Skeletal muscle satellite cell (primary cell): ENCODE data around the gene CALHM2.

Experiments used
- H3K27me3 ChIP-seq: 2 replicates; pipeline ENCODE4 v1.7.0; 2013; ENCODE audit warnings: low read length; ENCODE audit not compliant: control insufficient read depth, insufficient read depth
- H3K36me3 ChIP-seq: 2 replicates; pipeline ENCODE4 v1.7.0; 2013; ENCODE audit warnings: mild to moderate bottlenecking, control low read depth, low read length; ENCODE audit not compliant: insufficient read depth
- H3K4me1 ChIP-seq: 2 replicates; pipeline ENCODE4 v1.7.0; 2013; ENCODE audit warnings: low read length; ENCODE audit not compliant: control insufficient read depth, insufficient read depth
- H3K4me2 ChIP-seq: 2 replicates; pipeline ENCODE4 v1.7.0; 2013; ENCODE audit warnings: mild to moderate bottlenecking, low read length
- H3K4me3 ChIP-seq: 2 replicates; pipeline ENCODE4 v1.7.0; 2013; ENCODE audit warnings: low read length
- H3K9ac ChIP-seq: 2 replicates; pipeline ENCODE4 v1.7.0; 2013; ENCODE audit warnings: mild to moderate bottlenecking, low read depth, low read length, moderate library complexity
- H3K9me3 ChIP-seq: replicated peaks from 2 replicates; pipeline ENCODE4 v1.7.0; 2013; ENCODE audit warnings: mild to moderate bottlenecking, control low read depth, low read length

Gene CALHM2

DNA sequence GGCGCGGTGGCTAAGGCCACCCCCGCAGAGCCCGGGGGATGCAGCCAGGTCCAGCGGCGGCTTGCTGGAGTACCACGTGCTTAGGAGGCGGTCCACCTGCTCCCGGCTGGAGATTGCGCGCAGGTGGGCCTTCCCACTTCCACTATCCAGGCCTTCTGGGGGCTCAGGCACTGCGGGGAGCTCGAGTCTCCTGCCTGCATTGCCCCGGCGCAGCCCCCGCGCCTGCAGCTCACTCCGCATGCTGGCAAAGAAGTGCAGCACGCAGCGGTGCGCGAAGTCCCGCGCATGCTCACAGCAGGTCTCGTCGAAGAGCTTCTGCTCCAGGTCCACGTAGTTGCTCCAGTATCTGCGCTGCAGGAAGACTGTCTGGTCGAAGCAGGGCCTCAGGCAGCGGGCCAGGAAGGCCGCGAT is 21.1 kb upstream of the CALHM2 start:
- Histone ChIP-seq H3K4me1 (peaks cover 7% of the 10 kb centered on the region), H3K9me3 (no peaks in the 10 kb centered on the region), H3K4me2 (no peak overlapping the region), H3K4me3 (no peak overlapping the region), H3K27me3 (peaks cover 8% of the 10 kb centered on the region), H3K9ac (no peak overlapping the region), H3K36me3 (no peaks in the 10 kb centered on the region)

DNA sequence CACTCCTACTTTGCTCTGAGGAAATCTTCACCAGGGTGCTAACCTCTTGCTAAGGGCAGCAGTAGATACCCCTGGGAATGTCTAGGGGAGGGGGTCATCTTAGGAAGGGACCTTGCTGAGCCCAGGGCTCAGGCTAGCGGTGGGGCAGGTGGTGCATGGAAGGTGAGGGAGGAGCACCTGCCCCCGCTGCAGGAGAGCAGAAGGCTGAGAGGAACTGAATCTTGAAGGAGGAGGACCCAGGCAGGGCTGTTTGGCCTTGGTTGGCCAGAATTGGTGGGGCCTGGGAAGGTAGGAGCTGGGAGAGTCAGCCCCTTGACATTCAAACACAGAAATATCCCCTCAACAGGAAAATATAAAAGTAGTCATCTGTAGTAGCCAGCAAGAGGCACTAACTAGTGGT is 19.8 kb upstream of the CALHM2 start:
- Histone ChIP-seq H3K9ac (no peak overlapping the region), H3K4me3 (no peak overlapping the region), H3K9me3 (no peaks in the 10 kb centered on the region), H3K36me3 (no peaks in the 10 kb centered on the region), H3K4me1 (peaks cover 7% of the 10 kb centered on the region), H3K27me3 (peaks cover 8% of the 10 kb centered on the region), H3K4me2 (no peak overlapping the region)

DNA sequence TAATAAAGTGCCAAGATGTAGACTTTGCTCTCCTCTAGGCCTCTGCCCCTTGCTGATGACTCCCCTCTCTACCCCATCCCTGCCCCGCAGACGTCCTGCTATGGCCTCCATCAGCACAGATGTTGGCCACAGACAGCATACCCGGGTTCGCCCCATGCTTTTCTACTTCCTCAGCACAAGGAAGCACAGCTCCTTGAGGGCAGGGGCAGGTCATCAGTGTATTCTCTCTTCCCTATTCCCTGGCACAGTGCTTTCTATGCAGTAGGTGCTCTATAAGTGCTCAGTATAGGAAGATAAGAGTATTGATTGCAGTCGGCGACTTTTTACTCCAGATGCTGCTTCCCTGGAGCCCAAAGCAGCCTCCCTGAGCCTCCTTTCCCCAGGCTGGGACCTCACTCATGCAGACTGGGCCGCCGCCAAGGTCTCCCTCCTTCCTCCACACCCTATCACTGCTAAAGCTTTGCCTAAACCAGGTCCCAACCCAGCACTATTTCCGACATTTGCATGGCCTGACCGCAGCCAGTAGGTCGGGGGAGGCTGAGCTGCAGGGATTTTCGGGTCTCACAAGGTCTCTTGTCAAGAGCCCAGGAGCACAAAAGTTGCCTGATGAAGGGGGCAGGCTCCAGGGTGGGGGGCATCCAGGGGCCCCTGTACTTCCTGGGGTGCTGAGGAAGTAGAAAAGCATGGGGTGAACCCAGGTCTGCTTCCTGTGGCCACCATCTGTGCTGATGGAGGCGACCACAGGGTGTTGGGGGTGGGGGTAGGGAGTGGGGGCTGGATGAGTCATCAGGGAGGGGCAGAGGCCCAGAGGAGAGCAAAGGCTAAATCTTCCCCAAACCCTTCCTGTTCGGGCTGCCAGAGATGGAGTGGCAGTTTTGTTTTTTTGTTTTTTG is 18.8 kb upstream of the CALHM2 start:
- Histone ChIP-seq H3K4me2 (peak overlapping the region; percentile 20), H3K4me1 (peaks cover 7% of the 10 kb centered on the region), H3K9me3 (no peaks in the 10 kb centered on the region), H3K36me3 (no peaks in the 10 kb centered on the region), H3K9ac (no peak overlapping the region), H3K27me3 (peaks cover 11% of the 10 kb centered on the region), H3K4me3 (no peak overlapping the region)

DNA sequence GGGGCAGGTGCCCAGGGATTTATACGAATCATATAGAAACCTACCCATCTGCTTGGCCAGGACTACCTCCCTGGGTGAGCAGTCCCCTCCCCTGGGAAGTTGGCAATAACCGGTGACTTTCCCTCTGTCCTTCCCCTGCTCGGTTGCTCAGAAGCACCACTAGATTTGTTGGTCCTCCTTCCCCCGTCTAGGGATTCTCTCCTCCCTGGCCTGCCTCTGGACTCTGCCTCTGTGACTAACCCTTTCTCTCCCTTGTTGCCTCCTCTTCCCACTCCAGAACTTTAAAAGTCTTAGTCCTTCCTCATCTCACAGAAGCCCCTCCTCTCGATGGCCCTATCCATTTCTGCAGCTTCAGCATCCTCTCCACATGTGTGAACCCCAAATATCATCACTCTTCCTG is 17.0 kb upstream of the CALHM2 start:
- Histone ChIP-seq H3K27me3 (peaks cover 18% of the 10 kb centered on the region), H3K9me3 (no peaks in the 10 kb centered on the region), H3K4me3 (no peak overlapping the region), H3K4me1 (peaks cover 7% of the 10 kb centered on the region), H3K4me2 (no peak overlapping the region), H3K36me3 (no peaks in the 10 kb centered on the region), H3K9ac (no peak overlapping the region)

DNA sequence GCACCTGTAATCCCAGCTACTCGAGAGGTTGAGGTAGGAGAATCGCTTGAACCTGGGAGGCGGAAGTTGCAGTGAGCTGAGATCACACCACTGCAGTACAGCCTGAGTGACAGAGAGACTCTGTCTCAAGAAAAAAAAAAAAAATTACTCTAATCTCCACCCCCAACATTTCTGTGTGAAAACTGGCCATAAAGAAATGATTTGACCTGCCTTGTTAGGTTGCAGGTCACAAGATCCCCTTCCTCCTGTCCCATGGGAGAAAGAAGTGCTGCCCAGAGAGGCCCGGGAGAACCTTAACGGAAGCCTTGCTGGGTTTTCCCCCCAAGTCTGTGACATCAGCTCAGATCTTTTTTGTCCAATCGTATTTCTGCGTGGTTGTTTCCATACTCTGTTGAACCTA is 15.2 kb upstream of the CALHM2 start:
- Histone ChIP-seq H3K4me1 (peaks cover 7% of the 10 kb centered on the region), H3K9me3 (no peaks in the 10 kb centered on the region), H3K4me2 (no peak overlapping the region), H3K9ac (no peak overlapping the region), H3K36me3 (no peaks in the 10 kb centered on the region), H3K4me3 (no peak overlapping the region), H3K27me3 (peaks cover 23% of the 10 kb centered on the region)

DNA sequence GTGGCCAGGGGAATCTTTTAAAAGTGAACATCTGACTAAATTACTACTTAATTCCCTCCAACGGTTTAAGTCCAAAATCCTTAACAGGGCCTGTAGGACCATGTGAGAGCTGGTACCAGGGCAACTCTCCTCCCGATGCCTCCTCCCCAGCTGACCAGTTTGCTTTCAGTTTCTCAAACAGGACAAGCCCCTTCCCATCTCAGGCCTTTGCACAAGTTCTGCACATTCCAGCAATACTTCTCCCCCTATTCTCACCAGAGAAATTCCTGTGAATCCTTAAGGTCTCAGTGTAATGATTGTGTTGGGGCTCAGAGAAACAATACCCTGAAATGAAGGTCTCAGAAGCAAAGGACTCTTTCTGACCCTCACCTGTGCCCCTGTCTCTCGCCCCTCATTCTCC is 14.6 kb upstream of the CALHM2 start:
- Histone ChIP-seq H3K9me3 (no peaks in the 10 kb centered on the region), H3K27me3 (peaks cover 25% of the 10 kb centered on the region), H3K4me3 (no peak overlapping the region), H3K9ac (no peak overlapping the region), H3K36me3 (no peaks in the 10 kb centered on the region), H3K4me2 (no peak overlapping the region), H3K4me1 (peaks cover 7% of the 10 kb centered on the region)

DNA sequence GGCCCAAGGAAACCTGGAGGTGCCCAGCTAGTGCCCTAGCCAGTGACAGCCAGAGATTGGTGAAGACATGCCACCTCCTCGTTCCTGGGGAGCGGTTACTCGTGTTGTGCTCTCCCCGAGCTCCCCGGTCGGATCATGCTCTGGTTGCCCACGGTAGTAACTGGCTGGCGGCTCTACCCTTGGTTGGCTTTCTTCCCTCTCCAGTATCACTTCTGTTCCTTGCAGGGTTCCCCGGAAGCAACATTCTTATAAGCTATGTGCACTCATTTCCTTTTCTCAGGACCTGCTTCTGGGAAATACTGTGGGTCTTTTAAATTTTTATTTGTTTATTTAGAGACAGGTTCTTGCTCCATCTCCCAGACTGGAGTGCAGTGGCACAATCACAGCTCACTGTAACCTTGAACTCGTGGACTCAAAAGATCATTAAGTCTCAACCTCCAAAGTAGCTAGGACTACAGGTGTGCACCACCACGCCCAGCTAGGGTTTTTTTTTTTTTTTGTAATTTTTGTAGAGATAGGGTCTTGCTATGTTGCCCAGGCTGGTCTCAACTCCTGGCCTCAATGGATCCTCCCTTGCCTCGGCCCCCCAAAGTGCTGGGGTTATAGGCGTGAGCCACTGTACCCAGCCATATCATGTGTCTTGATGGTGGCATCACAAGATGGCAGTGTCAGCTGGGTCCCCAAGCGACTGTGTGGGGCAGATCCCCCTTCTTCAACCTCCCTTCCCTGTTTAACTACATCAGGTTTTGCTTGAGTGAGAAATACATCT is 13.4 kb upstream of the CALHM2 start:
- H3K36me3 ChIP-seq: no peaks in the 10 kb centered on the region
- no peak overlapping the region for H3K4me2 ChIP-seq
- H3K9me3 ChIP-seq: no peaks in the 10 kb centered on the region
- no peak overlapping the region for H3K4me3 ChIP-seq
- H3K4me1 ChIP-seq: no peaks in the 10 kb centered on the region
- no peak overlapping the region for H3K9ac ChIP-seq
- H3K27me3 ChIP-seq: peaks cover 25% of the 10 kb centered on the region

DNA sequence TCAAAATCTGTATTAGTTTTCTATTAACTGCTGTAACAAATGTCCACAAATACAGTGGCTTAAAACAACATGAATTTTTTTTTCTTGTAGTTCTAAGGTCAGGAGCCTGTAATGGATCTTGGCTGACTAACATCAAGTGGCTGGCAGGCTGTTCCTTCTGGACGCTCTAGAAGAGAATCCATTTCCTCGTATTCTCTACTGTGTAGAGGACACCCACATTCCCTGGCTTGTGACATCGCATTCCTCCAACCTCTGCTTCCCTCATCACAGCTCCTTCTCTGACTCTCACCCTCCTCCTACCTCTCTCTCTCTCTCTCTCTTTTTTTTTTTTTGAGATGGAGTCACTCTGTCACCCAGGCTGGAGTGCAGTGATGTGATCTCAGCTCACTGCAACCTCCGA is 11.3 kb upstream of the CALHM2 start:
- Histone ChIP-seq H3K9ac (no peak overlapping the region), H3K4me2 (no peak overlapping the region), H3K4me3 (no peak overlapping the region), H3K36me3 (no peaks in the 10 kb centered on the region), H3K4me1 (no peaks in the 10 kb centered on the region), H3K27me3 (peaks cover 17% of the 10 kb centered on the region), H3K9me3 (no peaks in the 10 kb centered on the region)

DNA sequence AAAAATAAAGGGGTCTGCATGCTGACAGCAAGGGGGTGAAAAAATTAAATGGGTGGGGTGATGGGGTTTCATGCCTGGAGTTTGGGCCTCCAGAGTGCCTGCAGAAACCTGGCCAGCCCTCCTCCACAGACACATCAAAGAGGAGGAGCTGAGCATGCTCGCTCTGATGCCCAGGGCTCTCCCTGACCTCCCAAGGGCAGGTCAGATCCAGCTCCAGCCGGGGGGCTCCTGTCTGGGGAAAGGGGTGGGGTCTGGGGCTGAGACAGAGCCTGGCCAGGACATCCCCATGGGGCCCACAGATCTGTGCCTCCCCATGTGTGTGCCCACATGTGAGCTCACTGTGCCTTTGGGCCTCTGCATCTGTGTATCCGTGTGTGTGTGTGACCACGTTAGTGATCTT is 7.4 kb upstream of the CALHM2 start:
- no peaks in the 10 kb centered on the region for H3K36me3 ChIP-seq
- no peaks in the 10 kb centered on the region for H3K9me3 ChIP-seq
- H3K4me2 ChIP-seq: no peak overlapping the region
- no peaks in the 10 kb centered on the region for H3K4me1 ChIP-seq
- no peak overlapping the region for H3K4me3 ChIP-seq
- H3K27me3 ChIP-seq: peaks cover 11% of the 10 kb centered on the region
- no peak overlapping the region for H3K9ac ChIP-seq

DNA sequence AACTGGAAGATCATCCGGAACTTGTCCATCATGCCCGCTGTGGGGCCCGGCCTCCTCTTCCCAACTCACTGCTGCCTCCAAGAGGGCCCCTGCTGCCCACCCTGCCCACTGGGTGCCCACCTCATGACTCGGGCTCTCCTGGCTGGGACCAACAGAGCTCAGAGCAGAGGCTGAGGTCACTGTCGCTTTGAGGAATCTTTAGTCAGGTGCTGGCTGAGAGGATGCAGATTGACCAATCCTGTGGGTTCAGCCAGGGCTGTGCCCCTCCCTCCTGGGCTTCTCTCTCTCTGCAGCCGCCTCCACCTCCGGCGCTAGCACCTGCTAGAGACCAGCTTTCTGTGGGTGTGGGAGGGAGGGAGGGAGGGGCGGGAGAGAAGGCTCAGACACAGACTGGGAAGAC is 6.5 kb upstream of the CALHM2 start, which contains the start of gene CALHM1:
TSS of gene CALHM1 (minus strand) at position 181 of the 400 bp plus-strand sequence. CDS start at position 32, 149 bp downstream.
- no peaks in the 10 kb centered on the region for H3K4me1 ChIP-seq
- H3K4me3 ChIP-seq: no peak within 1 kb of the TSS
- no peak within 1 kb of the TSS for H3K4me2 ChIP-seq
- H3K9me3 ChIP-seq: no peaks in the 10 kb centered on the region
- no peaks in the 10 kb centered on the region for H3K36me3 ChIP-seq
- peaks cover 3% of the 10 kb centered on the region for H3K27me3 ChIP-seq
- no peak within 1 kb of the TSS for H3K9ac ChIP-seq

DNA sequence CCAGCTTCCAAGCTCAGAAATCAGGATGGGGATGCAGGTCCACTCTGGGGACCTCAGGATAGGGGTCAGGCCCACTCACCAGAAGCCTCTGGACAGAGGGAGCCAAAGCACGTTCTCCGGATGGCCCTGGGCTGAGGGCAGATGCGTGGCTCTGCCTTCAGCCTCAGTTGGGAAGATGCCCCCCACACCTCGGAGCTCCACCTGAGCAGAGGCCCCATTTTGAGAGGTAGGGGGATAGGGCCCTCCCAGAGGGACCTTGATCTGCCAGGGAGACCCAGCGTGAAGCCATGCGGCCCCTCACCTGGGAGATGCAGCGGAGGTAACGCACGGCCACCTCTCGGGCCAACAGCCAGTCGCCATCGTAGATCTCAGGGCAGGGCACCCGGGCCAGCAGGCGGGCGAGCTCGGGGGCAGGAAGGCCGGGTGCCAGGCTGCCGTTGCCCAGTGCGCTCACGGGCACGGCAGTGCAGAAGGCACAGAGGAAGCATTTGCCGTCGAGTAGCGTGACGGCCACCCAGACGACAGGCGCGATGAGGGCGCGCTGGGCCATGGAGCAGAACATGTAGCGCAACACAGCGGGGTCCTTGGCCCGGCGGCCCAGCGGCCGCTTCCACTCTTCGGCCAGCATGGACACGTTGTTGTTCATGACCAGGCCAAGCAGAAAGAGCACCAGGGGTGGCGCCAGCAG is 5.9 kb upstream of the CALHM2 start:
- H3K9me3 ChIP-seq: no peaks in the 10 kb centered on the region
- H3K4me1 ChIP-seq: no peaks in the 10 kb centered on the region
- H3K4me2 ChIP-seq: no peak overlapping the region
- no peak overlapping the region for H3K9ac ChIP-seq
- H3K36me3 ChIP-seq: no peaks in the 10 kb centered on the region
- H3K4me3 ChIP-seq: no peak overlapping the region
- peaks cover 3% of the 10 kb centered on the region for H3K27me3 ChIP-seq
